HS-5 (cell line): ENCODE data around the gene TNFSF4.
A peak's percentile ranks its signal among the peaks of the same experiment; 100 is the strongest.
"Not testable (repeated sequence)": the region's sequence is repeated elsewhere in the genome, so short reads cannot be mapped to it uniquely, and the experiment has no call there.

Source experiments
- DNase-seq: peaks from one replicate; pipeline ENCODE4 v3.0.0-alpha.2; 2012; ENCODE audit warnings: low read depth

TNFSF4 gene

DNA sequence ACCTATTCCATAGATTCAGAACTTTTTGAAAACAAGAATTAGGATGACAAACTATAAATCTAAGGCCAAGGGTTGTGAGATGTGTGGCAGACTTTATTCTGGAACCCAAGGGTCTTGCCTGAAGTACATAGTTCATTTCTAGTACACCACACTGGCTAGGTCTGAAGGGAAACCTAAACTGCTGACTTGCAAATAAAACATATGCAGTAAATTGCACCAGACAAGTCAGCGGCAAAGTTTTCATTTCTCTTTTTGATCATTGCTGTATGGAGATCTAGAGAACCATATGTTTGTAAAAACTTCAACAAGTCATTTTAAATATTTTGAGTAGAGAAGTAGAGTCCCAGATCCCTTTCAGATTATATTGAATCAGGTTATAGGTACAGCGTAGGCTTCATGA lies 43.9 kb downstream of the TNFSF4 start:
- DNase-seq, result no peak

DNA sequence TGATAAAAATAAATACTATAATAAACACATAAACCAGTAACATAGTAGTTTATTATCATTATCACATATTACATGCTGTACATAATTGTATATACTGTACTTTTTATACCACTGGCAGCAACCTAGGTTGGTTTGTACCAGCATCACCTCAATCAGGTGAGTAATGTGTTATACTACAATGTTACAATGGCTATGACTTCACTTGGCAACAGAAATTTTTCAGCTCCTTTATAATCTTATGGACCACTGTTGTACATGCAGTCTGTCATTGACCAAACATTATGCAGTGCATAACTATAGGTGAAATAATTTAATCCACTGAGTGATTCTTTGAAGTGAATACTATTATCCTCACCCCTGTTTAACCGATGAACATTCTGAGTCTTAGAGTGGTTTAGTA lies 44.5 kb downstream of the TNFSF4 start:
- no peak for DNase-seq

DNA sequence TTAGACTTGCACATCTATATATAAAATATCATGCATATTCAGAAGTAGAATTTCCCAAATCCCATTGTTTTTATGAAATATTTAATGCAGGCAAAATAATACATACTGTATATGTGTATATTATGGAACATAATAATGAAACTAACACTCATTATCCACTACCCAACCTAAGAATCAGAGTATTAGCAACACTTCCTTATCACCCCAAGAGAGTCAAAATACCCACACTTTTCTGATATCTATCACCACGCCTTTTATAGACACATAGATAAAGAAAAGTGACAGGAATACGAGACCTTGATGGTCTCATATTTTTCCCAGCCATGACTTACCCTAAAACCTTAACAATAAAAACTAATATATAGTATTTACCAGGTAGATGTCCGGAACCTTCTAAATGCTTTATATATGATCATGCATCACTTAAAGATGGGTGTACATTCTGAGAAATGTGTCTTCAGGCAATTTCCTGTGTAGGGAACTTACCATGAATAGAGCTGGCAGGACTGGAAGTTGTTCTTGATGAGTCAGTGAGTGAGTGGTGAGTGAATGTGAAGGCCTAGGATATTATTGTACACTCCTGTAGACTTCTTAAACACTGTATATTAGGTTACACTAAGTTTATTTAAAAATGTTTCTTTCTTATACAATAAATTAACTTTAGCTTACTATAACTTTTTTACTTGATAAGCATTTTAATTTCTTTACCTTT lies 45.5 kb downstream of the TNFSF4 start:
- DNase-seq, result peak; percentile 44

DNA sequence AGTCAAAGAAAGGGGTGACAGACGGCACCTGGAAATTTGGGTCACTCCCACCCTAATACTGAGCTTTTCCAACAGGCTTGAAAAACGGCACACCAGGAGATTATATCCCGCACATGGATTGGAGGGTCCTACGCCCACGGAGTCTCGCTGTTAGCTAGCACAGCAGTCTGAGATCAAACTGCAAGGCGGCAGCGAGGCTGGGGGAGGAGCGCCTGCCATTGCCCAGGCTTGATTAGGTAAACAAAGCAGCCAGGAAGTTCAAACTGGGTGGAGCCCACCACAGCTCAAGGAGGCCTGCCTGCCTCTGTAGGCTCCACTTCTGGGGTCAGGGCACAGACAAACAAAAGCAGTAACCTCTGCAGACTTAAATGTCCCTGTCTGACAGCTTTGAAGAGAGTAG lies 53.2 kb downstream of the TNFSF4 start:
- DNase-seq, result not testable (repeated sequence)

DNA sequence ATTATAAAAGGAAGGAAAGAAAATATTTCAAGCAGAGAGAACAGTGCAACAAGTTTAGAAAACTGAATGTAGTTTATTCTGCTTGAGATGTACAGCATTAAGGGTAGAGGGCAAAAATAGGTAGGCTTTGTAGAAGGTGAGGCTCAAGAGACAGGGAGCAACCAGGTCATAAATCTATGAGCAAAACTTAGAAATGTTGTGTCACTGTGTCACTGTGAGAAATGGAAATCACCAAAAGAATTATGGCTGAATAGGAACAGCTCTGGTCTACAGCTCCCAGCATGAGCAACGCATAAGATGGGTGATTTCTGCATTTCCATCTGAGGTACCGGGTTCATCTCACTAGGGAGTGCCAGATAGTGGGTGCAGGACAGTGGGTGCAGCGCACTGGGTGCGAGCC lies 53.6 kb downstream of the TNFSF4 start:
- DNase-seq, result no peak

DNA sequence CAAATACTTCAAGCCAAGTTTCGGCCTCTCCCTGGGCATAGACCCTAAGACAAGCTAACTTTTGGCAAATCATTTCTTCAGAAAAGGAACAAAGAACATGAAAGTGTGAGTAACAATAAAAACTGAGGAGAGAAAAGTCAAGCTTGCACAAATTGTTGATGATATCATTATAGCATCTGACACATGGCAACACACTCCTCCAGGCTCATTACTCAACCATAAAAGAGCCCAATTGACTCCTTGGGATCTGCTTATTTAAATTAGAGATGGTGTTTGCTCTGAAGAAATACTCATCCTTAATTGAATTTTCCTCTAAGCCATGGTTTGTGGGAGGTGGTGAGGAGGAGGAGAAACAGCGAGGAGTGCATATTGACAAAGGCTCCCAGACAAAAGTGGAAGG lies 54.5 kb downstream of the TNFSF4 start:
- DNase-seq, result no peak

DNA sequence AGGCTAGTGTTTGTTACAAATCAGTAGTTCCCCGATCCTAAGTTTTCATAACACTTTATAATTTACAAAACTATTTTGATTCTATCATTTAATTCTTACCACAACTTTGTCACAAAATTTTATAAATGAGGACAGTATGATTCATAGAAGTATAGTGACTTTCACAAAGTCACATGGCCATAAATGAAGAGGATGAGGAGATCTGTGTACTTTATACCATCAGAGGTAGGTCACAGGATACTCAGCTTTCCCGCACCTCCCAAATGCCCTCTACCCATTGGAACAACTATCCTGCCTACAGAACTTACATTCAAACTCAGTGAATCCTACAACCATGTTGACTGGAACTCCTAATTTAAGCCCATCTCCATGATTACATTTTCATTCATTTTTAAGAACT lies 56.3 kb downstream of the TNFSF4 start:
- DNase-seq, result no peak

DNA sequence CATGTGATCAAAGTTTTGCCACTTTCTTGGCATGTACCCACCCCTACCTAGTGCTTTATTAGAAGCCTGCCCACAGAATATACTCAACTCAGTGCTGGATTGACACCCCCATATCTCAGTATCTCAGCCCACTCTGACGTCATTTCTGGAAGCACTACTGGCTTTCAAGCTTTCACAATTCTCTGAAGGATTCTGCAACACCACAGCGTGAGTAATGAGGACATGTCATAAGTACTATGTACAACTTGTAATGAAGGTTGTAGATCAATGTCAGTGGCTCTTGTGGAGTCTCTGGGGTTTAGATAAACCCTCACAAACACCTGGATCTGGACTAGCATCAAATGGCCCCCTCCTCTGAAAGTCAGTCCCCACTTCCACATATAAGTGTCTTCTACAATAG lies 57.2 kb downstream of the TNFSF4 start:
- DNase-seq, result peak; percentile 88

DNA sequence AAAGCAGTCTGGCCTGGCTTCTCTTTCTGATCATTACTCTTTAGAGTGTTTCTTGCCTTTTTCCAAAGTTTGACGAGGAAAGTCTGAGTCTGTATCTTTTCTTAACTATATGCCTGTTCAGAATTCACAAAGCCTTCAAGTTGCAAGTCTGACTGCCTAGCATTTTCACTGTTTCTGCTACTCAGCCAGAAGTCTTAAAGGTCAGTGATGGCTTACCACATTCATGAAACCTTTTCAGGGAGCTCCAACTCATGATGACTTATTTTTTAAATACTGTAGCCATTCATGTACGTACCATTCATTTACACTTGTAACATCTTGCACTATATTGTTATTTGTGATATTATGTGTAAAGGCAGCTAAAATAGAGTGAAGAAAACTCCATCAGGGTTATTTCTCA lies 58.2 kb downstream of the TNFSF4 start:
- no peak for DNase-seq

DNA sequence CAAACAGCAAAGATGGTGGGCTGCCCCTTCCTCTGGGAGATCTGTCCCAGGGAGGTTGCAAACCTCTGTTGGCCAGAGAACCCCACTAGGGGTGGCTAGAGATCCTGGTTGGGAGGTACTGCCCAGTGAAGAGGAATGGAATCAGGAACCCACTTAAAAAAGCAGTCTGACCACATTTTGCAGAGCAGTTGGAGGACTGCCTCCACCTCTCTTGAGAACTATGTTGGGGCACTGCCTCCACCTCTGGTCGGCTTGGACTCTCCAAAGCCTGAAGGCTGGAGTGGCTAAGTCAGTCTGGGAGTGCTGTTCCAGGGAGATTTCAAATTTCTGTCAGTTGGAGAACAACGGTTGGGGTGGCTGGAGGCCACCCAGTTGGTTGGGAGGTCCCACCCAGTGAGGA lies 58.6 kb downstream of the TNFSF4 start:
- no peak for DNase-seq

DNA sequence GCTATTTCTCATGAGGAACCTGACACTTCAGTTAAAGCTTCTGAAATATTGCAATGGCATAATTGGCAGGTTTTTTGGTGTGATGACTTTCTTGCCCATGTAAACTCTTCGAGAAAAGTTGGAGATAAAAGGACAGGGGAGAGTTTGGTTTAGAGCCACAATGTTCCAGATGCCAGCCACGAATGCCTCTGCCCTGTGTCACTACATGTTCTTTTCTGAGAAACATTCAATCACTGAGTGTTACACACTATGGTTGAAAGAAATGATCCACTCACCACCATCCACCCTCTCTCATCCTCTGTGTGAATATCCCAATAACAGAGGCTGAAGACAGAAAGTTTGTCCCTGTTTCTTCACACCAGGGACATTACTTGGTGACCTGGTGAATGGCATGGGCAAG lies 66.4 kb downstream of the TNFSF4 start:
- no peak for DNase-seq

DNA sequence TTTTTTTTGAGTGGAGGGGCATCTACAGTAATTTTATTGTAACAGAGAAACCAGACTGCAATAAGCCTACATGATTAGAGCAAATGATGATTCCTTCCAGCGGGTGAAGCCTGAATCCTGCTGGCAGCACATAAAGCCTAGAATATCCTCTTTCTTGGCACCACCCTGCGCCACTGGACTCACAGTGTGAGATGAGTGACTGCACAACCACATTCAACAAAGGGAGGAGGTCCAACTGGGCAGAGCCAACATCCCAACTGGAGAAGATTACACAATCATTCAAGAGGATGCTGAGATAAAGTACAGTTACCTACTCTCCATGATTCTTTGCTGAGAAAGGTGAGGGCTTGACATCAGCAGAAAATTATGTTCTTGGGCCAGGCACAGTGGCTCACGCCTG lies 67.4 kb downstream of the TNFSF4 start:
- no peak for DNase-seq

DNA sequence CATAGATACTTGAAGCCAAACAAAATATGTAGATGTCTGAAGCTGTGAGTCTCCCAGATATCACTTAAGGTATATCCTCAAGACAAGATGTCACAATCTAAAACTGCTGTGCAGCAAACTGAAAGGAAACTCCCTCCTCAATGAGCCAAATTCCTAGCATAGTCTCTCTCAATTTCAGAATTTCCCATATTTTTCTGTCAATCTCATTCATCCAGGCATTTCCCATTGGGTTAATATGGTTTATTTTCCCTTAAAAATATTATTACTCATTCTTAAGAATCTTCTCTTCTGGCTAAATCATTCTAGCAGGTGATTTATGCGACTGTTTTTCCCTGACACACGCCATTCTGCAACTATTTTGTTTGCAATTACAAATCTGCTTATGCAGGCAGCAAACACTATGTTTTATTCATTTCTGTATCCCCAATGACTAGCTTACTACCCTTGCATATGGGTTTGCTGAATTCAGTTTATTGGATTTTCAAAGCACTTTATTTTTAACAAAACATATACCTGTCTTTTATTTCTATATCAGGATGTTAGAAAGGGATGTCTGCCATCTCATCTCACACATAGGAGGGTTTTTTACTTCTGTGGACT lies 69.9 kb downstream of the TNFSF4 start:
- DNase-seq, result no peak

DNA sequence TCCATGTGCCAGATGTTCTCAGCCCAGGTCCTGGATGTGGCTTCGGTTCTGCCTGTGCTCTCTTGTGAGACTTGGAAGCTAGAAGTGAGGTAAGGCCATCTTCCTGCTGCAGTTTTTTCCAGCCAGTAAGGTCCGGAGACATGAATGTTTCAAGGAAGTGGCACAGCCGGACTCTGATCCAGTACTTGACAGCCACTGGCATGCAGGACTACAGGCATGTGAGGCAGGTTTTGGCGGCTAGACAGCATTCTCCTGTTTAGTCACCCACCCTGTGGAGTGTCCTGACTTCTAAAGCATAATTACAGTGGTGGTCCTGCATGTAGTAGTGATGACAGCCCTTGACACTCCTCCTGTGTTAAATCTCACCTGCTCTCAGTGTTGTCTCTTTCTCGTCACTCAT lies 72.3 kb downstream of the TNFSF4 start:
- no peak for DNase-seq

DNA sequence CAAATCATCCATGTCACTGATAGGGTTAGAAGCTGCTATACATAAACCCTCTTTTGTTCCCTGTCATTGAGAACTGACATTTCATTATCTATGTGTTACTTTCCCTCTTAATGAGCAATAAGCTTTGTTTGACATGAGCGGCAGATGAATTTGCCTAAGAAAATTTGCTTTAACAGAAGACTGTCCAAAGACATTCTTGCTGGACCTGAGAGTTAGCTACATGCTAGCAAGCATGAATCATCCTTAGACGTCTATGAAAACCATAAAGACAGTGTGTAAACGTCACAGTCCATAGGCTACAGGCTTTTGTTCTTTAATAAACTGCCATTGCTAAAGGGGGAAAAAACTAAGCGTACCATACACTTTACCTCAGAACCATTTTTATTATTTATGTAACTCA lies 73.1 kb downstream of the TNFSF4 start:
- no peak for DNase-seq
